ENCODE data around the gene HSPG2. TPM values are rescaled to one million over a fixed set of nuclear protein-coding genes. Genes with fewer than 3 reads are reported as not detected.
"Not testable (repeated sequence)": the region's sequence is repeated elsewhere in the genome, so short reads cannot be mapped to it uniquely, and the experiment has no call there.

Gene HSPG2
- total RNA-seq, 2 experiments from 2014 or later: 3.2 to 3.8 TPM

DNA sequence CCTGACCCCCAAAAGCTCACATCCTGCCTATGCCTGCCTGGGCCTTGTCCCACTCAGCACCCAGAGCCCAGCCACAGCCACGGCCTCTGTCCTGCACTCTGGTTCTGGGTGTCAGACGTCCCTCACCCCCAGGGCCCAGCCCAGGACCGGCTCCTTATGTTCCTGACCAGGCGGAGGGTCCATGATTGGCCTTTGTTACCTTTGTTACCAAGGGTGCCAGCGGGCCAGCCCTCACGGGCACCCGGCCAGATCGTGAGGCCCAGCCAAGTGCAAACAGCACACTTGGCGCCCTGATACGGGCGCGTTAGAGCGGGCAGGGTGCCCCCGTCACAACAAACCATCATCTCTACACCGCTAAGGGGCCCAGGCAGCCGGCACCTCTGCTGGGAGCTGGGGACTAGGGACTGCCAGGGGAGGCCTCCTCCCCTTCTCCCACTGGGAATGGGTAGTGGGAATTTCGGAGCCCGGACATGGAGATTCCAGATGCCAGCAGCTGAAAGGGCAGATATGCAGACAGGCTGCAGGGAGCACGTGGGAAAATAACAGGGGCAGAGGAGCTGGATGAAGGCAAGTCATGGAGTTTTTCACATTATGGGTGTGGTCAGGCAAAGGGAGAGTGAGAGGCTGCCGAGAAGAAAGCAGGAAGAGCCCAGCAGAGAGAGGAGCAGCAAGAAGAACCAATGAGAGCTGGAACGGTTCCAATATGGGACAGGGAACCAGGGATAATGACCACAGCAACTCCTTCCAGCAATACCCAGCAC lies 22.1 kb downstream of the HSPG2 start:
- no peak for DNase-seq
- Mint-ChIP-seq H3K27me3 (ENCODE audit: low read depth) (no peaks in the 10 kb centered on the region), H3K36me3 (ENCODE audit: low read depth) (no peaks in the 10 kb centered on the region), H3K4me1 (ENCODE audit: low read depth) (peaks cover 15% of the 10 kb centered on the region), H3K9me3 (ENCODE audit: insufficient read depth) (no peaks in the 10 kb centered on the region), H3K27ac (no peak overlapping the region), H3K4me3 (no peak overlapping the region)
- ChIA-PET POLR2A (no interaction called here), CTCF (interaction anchor here (1.2 kb wide), 1 partner anchor 8 kb away, joined by 4 read pairs; no protein-coding TSS in a partner anchor)
- no peak for ATAC-seq

DNA sequence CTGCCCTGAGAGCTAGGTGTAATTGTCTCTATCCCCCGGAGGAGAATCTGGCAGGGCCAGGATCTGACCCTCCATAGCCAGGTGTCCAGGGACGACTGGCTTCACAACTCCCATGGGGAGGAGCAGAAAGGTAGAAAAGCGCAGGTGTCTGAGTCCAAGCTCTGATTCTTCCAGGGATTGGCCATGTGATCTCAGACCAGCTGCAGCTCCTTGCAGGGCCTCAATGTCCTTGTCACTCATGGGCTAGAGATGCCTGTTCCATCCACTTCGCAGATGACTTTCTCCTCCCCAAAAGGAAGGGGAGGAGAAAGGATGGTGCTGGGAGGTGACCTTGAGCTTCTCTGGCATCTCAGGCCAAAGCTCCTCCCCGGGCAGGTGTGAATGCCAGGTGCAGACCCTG lies 22.7 kb downstream of the HSPG2 start:
- DNase-seq (no peak), ATAC-seq (no peak)
- Mint-ChIP-seq H3K4me3 (no peak overlapping the region), H3K9me3 (ENCODE audit: insufficient read depth) (no peaks in the 10 kb centered on the region), H3K36me3 (ENCODE audit: low read depth) (no peaks in the 10 kb centered on the region), H3K27me3 (ENCODE audit: low read depth) (no peaks in the 10 kb centered on the region), H3K27ac (peak overlapping the region; percentile 63), H3K4me1 (ENCODE audit: low read depth) (peaks cover 21% of the 10 kb centered on the region)
- POLR2A ChIA-PET: no interaction called here
- CTCF ChIA-PET: interaction anchor here (1.2 kb wide), 1 partner anchor 9 kb away, joined by 4 read pairs; no protein-coding TSS in a partner anchor

DNA sequence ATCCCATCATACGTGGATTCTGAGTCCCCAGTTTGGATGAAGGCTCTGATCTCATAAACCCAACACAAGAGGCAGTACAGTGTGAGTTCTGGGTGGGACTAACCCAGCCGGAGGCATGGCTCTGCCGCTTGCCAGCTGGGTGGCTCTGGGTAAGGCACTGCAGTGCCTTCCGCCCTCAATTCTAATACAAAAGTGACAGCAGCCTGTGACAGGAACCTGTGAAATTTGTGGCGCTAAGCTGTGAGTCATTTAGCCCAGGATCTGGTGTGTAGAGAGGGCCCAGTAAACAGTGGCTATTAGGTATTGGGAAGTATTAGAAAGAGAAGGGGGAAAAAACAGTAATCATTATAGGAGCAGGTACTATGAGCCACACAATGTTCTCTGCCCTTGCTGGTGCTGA lies 23.3 kb downstream of the HSPG2 start:
- ChIA-PET POLR2A (no interaction called here), CTCF (interaction anchor here (1.0 to 1.2 kb wide), 2 partner anchors 9 to 11 kb away, joined by 3 to 4 read pairs; no protein-coding TSS in a partner anchor)
- no peaks in the 10 kb centered on the region for H3K36me3 Mint-ChIP-seq (ENCODE audit: low read depth)
- no peaks in the 10 kb centered on the region for H3K27me3 Mint-ChIP-seq (ENCODE audit: low read depth)
- peak; percentile 52 for ATAC-seq
- DNase-seq: peak; percentile 36
- no peak overlapping the region for H3K4me3 Mint-ChIP-seq
- peak overlapping the region; percentile 63 for H3K27ac Mint-ChIP-seq
- no peaks in the 10 kb centered on the region for H3K9me3 Mint-ChIP-seq (ENCODE audit: insufficient read depth)
- H3K4me1 Mint-ChIP-seq (ENCODE audit: low read depth): peaks cover 23% of the 10 kb centered on the region

DNA sequence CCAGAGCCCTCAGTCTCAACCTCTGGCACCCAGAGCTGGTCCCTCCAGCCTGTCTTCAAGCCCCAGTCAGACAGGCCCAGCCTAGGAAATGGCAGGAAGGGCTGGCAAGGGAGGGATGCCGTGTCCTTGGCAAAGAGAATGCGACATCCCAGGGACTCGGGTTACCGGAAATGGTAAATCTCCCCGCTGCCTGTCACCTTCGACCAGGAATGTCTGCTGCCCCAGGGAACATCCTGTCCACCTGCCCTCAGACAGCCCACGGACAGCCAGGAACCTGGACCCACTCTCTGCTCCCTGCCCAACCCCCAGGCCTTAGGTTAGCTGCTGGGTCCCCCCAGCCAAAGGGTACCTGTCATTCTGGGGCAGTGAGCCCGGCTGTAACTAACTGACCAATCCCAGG lies 23.9 kb downstream of the HSPG2 start:
- Mint-ChIP-seq H3K4me3 (no peak overlapping the region), H3K9me3 (ENCODE audit: insufficient read depth) (no peaks in the 10 kb centered on the region), H3K27ac (no peak overlapping the region), H3K36me3 (ENCODE audit: low read depth) (no peaks in the 10 kb centered on the region), H3K27me3 (ENCODE audit: low read depth) (no peaks in the 10 kb centered on the region), H3K4me1 (ENCODE audit: low read depth) (peaks cover 23% of the 10 kb centered on the region)
- DNase-seq (no peak), ATAC-seq (no peak)
- ChIA-PET POLR2A (no interaction called here), CTCF (interaction anchor here (1.0 kb wide), 1 partner anchor 11 kb away, joined by 3 read pairs; no protein-coding TSS in a partner anchor)

DNA sequence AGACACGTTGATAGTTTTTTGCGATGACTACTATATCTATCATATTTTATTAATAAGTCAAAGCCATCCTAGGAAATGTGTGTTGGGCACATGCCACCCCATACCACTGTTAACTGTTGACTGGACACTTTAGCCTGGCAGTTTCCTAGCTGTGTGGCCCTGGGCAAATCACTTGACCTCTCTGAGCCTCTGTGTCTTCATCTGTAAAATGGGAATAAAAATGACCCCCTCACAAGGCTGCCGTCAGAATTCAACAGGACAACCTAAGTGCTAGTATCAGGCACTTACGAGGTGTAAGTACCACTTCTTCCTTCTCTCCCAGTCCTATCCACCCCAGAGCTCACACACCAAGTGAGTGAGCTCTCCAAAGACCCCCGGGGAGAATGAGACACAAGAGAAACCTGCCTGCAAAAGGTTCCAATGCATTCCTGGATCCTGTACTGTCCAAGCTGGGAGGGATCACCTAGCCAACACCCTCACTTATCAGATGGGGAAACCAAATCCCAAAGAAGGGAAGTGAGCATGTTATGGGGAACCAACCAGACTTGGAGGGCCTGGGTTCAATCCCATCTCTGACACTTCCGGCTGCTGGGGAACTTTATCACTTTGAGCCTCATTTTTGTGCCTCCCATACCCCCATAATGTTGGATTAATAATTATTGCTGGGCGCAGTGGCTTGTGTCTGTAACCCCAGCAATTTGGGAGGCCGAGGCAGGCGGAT lies 24.9 kb downstream of the HSPG2 start:
- DNase-seq: no peak
- no peak for ATAC-seq
- peaks cover 23% of the 10 kb centered on the region for H3K4me1 Mint-ChIP-seq (ENCODE audit: low read depth)
- no peaks in the 10 kb centered on the region for H3K9me3 Mint-ChIP-seq (ENCODE audit: insufficient read depth)
- no peaks in the 10 kb centered on the region for H3K27me3 Mint-ChIP-seq (ENCODE audit: low read depth)
- H3K36me3 Mint-ChIP-seq (ENCODE audit: low read depth): no peaks in the 10 kb centered on the region
- ChIA-PET POLR2A (no interaction called here), CTCF (interaction anchor here (1.4 kb wide), 1 partner anchor 13 kb away, joined by 4 read pairs; no protein-coding TSS in a partner anchor)
- no peak overlapping the region for H3K4me3 Mint-ChIP-seq
- no peak overlapping the region for H3K27ac Mint-ChIP-seq

DNA sequence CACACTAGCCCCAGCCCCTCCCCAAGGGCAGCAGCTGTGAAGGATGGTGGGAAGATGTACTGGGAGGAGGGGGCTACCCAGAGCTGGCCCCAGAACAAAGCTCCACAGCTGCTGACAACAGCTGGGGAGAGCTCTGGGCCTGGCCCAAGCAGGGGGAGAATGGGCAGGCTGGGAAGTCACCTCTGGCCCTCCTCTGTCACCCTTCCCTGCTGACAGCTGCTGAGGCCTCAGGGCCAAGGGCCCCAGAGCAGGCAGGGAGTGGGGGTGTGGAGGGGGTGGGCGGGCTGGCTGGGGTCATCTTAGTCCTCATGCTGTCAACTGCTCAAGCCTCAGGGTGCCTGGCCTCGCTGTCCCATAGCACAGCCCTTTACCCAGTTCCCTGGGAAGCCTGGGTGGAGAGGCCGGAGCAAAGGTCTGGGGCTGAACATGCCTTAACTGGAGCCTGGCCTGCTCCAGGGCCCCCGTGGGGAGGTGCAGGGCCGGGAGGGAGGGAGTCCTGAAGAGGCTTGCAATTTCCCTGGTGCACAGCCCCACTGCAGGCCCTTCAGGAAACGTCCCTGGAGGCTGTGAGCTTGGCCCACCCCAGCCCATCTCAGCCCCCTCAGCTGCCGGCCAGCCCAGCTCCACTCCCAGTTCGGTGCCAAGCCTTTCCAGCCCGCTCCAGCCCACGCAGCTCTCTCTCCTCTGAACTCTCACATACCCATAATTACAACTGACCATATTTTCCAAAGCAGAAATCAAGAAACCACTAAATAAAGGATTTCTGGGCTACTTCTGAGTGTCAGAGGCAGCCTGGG lies 25.7 kb downstream of the HSPG2 start:
- ATAC-seq (no peak), DNase-seq (no peak)
- no peaks in the 10 kb centered on the region for H3K27me3 Mint-ChIP-seq (ENCODE audit: low read depth)
- no peaks in the 10 kb centered on the region for H3K9me3 Mint-ChIP-seq (ENCODE audit: insufficient read depth)
- CTCF ChIA-PET: interaction anchor here (1.4 kb wide), 1 partner anchor 12 kb away, joined by 4 read pairs; no protein-coding TSS in a partner anchor
- H3K4me3 Mint-ChIP-seq: no peak overlapping the region
- no peak overlapping the region for H3K27ac Mint-ChIP-seq
- peaks cover 23% of the 10 kb centered on the region for H3K4me1 Mint-ChIP-seq (ENCODE audit: low read depth)
- no peaks in the 10 kb centered on the region for H3K36me3 Mint-ChIP-seq (ENCODE audit: low read depth)
- POLR2A ChIA-PET: no interaction called here

DNA sequence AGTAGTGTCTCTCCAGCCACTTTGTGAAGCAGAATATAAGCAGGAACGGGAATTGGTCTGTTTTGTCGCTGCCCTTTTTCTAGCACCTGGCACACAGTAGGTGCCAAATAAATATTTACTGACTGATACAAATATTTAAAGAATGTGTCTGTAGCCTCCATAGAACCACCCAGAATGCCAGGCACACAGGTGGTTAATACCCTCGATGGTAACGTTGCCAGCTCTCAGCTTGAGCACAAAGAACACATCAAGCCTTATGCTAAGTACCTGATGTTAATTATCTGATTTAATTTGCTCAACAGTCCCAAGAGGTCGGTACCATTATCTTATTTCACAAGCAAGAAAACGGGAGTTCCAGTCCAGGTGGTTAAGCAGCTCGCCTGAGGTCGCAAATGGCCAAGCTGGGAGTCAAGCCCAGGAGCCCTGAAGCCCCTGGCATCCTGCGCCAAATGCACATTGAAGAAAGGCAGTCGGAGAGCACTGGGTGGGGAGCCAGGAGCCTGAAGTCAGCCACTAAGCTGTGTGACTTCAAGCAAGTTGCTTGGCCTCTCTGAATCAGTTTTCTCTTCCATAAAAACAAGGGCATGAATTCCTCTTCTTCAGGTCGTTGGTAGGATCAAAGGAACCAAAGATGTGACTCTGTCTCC lies 26.4 kb downstream of the HSPG2 start:
- no peaks in the 10 kb centered on the region for H3K9me3 Mint-ChIP-seq (ENCODE audit: insufficient read depth)
- ChIA-PET CTCF (no interaction called here), POLR2A (no interaction called here)
- no peak for ATAC-seq
- no peak overlapping the region for H3K27ac Mint-ChIP-seq
- peaks cover 23% of the 10 kb centered on the region for H3K4me1 Mint-ChIP-seq (ENCODE audit: low read depth)
- H3K27me3 Mint-ChIP-seq (ENCODE audit: low read depth): no peaks in the 10 kb centered on the region
- no peak for DNase-seq
- no peaks in the 10 kb centered on the region for H3K36me3 Mint-ChIP-seq (ENCODE audit: low read depth)
- H3K4me3 Mint-ChIP-seq: no peak overlapping the region

DNA sequence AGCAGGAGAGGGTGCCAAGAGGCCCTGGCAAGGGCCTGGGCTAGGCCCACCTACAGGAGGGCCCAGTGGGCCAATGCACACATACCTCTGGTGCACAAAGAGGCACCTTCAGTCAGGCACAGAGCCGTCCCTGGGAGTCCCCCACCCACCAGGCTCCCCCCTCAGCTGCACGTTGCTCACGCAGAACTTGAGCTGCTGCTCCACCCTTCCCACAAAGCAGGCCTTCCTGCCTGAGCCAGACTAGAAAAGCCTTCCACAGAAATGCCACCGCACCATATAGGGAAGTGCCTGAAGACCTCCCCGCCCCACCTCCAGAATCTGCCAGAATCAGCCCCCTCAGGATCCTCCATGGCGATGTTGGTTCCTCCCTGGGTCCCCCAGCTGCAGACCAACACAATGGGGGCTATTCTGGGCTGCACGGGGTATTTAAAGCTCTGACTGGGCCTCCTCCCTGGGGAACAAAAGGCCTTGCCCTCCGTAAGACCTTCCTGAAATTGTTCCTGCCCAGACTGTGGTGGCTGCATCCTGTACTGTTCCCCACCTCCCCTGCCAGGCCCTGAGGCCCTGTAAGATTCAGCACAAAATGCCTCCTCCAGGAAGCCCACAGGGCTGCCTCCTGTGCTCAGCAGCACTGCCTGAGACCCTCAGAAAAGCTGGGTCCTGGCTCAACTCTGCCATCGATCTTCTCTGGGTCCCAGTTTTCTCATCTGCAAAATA lies 27.2 kb downstream of the HSPG2 start:
- Mint-ChIP-seq H3K4me1 (ENCODE audit: low read depth) (peaks cover 28% of the 10 kb centered on the region), H3K27me3 (ENCODE audit: low read depth) (no peaks in the 10 kb centered on the region), H3K27ac (peak overlapping the region; percentile 66), H3K9me3 (ENCODE audit: insufficient read depth) (no peaks in the 10 kb centered on the region), H3K4me3 (no peak overlapping the region), H3K36me3 (ENCODE audit: low read depth) (no peaks in the 10 kb centered on the region)
- ChIA-PET POLR2A (interaction anchor here (0.6 to 0.8 kb wide), 2 partner anchors 10 to 45 kb away, joined by 3 read pairs; no protein-coding TSS in a partner anchor), CTCF (interaction anchor here (1.0 to 1.2 kb wide), 2 partner anchors 9 to 30 kb away, joined by 3 read pairs; no protein-coding TSS in a partner anchor)
- peak; percentile 41 for DNase-seq
- ATAC-seq: peak; percentile 46

DNA sequence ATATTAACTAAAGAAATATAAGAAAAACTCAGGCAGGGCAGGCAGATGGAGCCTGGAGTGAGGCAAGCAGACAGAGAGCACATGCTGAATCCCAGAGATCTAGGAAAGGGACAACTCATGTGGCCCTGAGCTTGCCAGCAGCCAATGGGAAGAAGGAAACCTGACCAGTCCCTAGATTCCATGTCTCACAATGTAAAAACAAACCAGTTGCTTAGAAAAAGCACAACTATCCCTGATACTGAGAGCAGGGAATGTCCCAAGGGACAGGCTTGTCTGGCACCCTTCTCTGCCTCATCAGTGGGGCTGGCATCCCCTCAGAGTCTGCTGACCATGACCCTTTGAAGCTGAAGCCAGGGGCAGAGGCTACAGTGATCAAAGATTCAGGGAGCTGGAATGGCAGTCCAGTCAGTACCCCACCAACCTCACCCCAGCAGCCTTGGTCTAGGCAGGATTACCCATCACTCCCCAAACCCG lies 27.8 kb downstream of the HSPG2 start:
- no peaks in the 10 kb centered on the region for H3K9me3 Mint-ChIP-seq (ENCODE audit: insufficient read depth)
- no peaks in the 10 kb centered on the region for H3K36me3 Mint-ChIP-seq (ENCODE audit: low read depth)

DNA sequence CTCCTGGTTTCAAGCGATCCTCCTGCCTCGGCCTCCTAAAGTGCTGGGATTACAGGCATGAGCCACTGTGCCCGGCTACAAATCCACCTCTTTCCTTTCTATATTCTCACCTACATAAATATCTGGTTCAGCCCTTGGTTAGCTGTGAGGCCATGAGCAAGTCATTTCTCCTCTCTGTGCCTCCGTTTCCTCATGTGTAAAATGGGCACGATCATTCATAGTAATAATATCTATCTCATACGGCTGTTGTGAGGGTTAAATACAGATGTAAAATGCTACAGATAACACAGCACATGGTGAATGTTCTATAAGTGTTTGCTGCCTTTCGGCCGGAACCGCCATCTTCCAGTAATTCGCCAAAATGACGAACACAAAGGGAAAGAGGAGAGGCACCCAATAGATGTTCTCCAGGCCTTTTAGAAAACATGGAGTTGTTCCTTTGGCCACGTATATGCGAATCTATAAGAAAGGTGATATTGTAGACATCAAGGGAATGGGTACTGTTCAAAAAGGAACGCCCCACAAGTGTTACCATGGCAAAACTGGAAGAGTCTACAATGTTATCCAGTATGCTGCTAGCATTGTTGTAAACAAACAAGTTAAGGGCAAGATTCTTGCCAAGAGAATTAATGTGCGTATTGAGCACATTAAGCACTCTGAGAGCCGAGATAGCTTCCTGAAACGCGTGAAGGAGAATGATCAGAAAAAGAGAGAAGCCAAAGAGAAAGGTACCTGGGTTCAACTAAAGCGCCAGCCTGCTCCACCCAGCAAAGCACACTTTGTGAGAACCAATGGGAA lies 29.2 kb downstream of the HSPG2 start:
- CTCF ChIA-PET; ATAC-seq; H3K9me3 Mint-ChIP-seq (ENCODE audit: insufficient read depth); POLR2A ChIA-PET; H3K27me3 Mint-ChIP-seq (ENCODE audit: low read depth); H3K36me3 Mint-ChIP-seq (ENCODE audit: low read depth); H3K27ac Mint-ChIP-seq; H3K4me3 Mint-ChIP-seq; DNase-seq: not testable (repeated sequence)
- peaks cover 22% of the 10 kb centered on the region for H3K4me1 Mint-ChIP-seq (ENCODE audit: low read depth)

More for the DNA sequence above, 27.8 kb downstream of the HSPG2 start:
- Mint-ChIP-seq H3K27me3 (ENCODE audit: low read depth) (no peaks in the 10 kb centered on the region), H3K4me3 (no peak overlapping the region), H3K4me1 (ENCODE audit: low read depth) (peaks cover 30% of the 10 kb centered on the region), H3K27ac (peak overlapping the region; percentile 66)
- POLR2A ChIA-PET: interaction anchor here (0.6 to 0.8 kb wide), 2 partner anchors 11 to 46 kb away, joined by 3 read pairs; no protein-coding TSS in a partner anchor
- ATAC-seq (no peak), DNase-seq (no peak)
- CTCF ChIA-PET: interaction anchor here (1.0 to 1.2 kb wide), 2 partner anchors 9 to 31 kb away, joined by 3 read pairs; no protein-coding TSS in a partner anchor
